HCT116 (cell line): ENCODE results near the gene USP3. TPM values are rescaled to one million over a fixed set of nuclear protein-coding genes. Genes with fewer than 3 reads are reported as not detected.

Experiments used
- ATAC-seq: fragments of 200-7000 bp; cut with Tn5 transposase; 2 replicates; pipeline ENCODE4 v1.9.1; 2020; ENCODE audit warnings: mild to moderate bottlenecking, moderate library complexity
- BruUV-seq: library from RNA; stranded (reverse); fragments of 400-500 nt; replicated peaks from 2 replicates; lab custom pipeline; 2021; lab: Mats Ljungman, UMichigan
- CTCF ChIA-PET: fragments of 300-600 bp; sonication (Branson Sonifier 250); formaldehyde crosslinking; loops from one replicate; lab custom pipeline; 2021; ENCODE audit warnings: antibody characterized with exemption; lab: Charles Lee
- POLR2A ChIA-PET: fragments of 300-600, 350-600 bp; sonication (Branson Sonifier 250); formaldehyde crosslinking; loops from one replicate; lab custom pipeline; 2021; ENCODE audit warnings: antibody characterized with exemption; lab: Charles Lee
- RAD21 ChIA-PET, 2 experiments: fragments of 300-600 bp; sonication (Branson Sonifier 250); formaldehyde crosslinking; loops; one replicate each; lab custom pipeline; 2023; ENCODE audit warnings: low total read pairs in 2 of 2; ENCODE audit not compliant: uncharacterized antibody in 2 of 2, unreplicated experiment in 2 of 2, low non-redundant PET in 1 of 2; lab: Charles Lee
- DNase-seq: peaks from one replicate; pipeline ENCODE4 v3.0.0-alpha.2; 2010; ENCODE audit warnings: low read depth, low spot score
- H2AFZ ChIP-seq: fragments of 200-600 bp; shearing (Covaris generic), sonication (generic); 2 replicates; pipeline ENCODE4 v1.6.1; 2017; ENCODE audit warnings: low read depth, mixed run types, mixed read lengths, antibody characterized with exemption, low read length; ENCODE audit not compliant: poor library complexity, severe bottlenecking
- H3K27ac ChIP-seq: 2 replicates; pipeline ENCODE4 v1.5.1; 2012; ENCODE audit warnings: low read depth, low read length
- H3K27me3 ChIP-seq: fragments of 200-600 bp; sonication (generic); 2 replicates; pipeline ENCODE4 v1.6.1; 2016; ENCODE audit warnings: mixed run types, low read length, mixed read lengths; ENCODE audit not compliant: insufficient read depth
- H3K36me3 ChIP-seq, 2 experiments: fragments of 200-500 bp in 1 of 2; fragments of 200-600 bp in 1 of 2; sonication (Bioruptor generic) in 1 of 2; sonication (generic) in 1 of 2; 2 replicates each; pipeline versions ENCODE4 v1.5.1 to v1.6.1; 2014 to 2016; ENCODE audit warnings: low read length in 2 of 2, inconsistent platforms in 1 of 2, mixed read lengths in 1 of 2, mixed run types in 1 of 2; ENCODE audit not compliant: insufficient read depth in 2 of 2, control insufficient read depth in 1 of 2
- H3K4me1 ChIP-seq, 2 experiments: fragments of 200-600 bp in 1 of 2; sonication (generic) in 1 of 2; 2 replicates each; pipeline versions ENCODE4 v1.5.1 to v1.6.1; 2012 to 2017; ENCODE audit warnings: low read length in 2 of 2, inconsistent platforms in 1 of 2, mild to moderate bottlenecking in 1 of 2, mixed read lengths in 1 of 2, mixed run types in 1 of 2, moderate library complexity in 1 of 2; ENCODE audit not compliant: insufficient read depth in 2 of 2, control insufficient read depth in 1 of 2
- H3K4me2 ChIP-seq: fragments of 200-600 bp; sonication (generic); 2 replicates; pipeline ENCODE4 v1.6.1; 2017; ENCODE audit warnings: mixed run types, low read length, mixed read lengths
- H3K4me3 ChIP-seq, 2 experiments: fragments of 200-600 bp in 1 of 2; sonication (generic) in 1 of 2; replicated peaks in 1 of 2; 2 replicates each; pipeline ENCODE4 v1.5.1; 2011 to 2016; ENCODE audit warnings: low read length in 2 of 2, control low read depth in 1 of 2, low read depth in 1 of 2, mild to moderate bottlenecking in 1 of 2, mixed read lengths in 1 of 2, mixed run types in 1 of 2
- H3K79me2 ChIP-seq: fragments of 200-600 bp; sonication (generic); 2 replicates; pipeline ENCODE4 v1.6.1; 2017; ENCODE audit warnings: mild to moderate bottlenecking, mixed run types, low read length, moderate library complexity, mixed read lengths; ENCODE audit not compliant: insufficient read depth
- H3K9ac ChIP-seq: fragments of 200-600 bp; sonication (generic); 2 replicates; pipeline ENCODE4 v1.6.1; 2016; ENCODE audit warnings: low read length, mixed read lengths
- H3K9me2 ChIP-seq: fragments of 200-600 bp; sonication (generic), shearing (Covaris generic); 2 replicates; pipeline ENCODE4 v1.6.1; 2017; ENCODE audit warnings: mixed run types, mild to moderate bottlenecking, moderate library complexity; ENCODE audit not compliant: insufficient read depth
- H3K9me3 ChIP-seq, 2 experiments: fragments of 200-500 bp in 1 of 2; fragments of 200-600 bp in 1 of 2; sonication (Bioruptor generic) in 1 of 2; sonication (generic) in 1 of 2; 2 replicates each; pipeline ENCODE4 v1.6.1; 2014 to 2017; ENCODE audit warnings: low read length in 2 of 2, mixed read lengths in 2 of 2, inconsistent platforms in 1 of 2, low read depth in 1 of 2, mild to moderate bottlenecking in 1 of 2, mixed run types in 1 of 2, moderate library complexity in 1 of 2; ENCODE audit not compliant: control insufficient read depth in 1 of 2, insufficient read depth in 1 of 2
- H4K20me1 ChIP-seq: fragments of 200-600 bp; sonication (generic), shearing (Covaris generic); 2 replicates; pipeline ENCODE4 v1.6.1; 2017; ENCODE audit warnings: mixed run types, mild to moderate bottlenecking, moderate library complexity; ENCODE audit not compliant: insufficient read depth
- CBX3 ChIP-seq: IDR thresholded peaks from 2 replicates; pipeline ENCODE4 v1.6.1; 2012; ENCODE audit warnings: low read depth
- CEBPB ChIP-seq: IDR thresholded peaks from 2 replicates; pipeline ENCODE4 v1.6.1; 2012; ENCODE audit warnings: low read depth
- EGR1 ChIP-seq: IDR thresholded peaks from 2 replicates; pipeline ENCODE4 v1.6.1; 2012; ENCODE audit warnings: low read depth
- EZH2 ChIP-seq: fragments of 200-600 bp; sonication (generic); IDR thresholded peaks from 2 replicates; pipeline ENCODE4 v1.6.1; 2017; ENCODE audit warnings: antibody characterized with exemption, mixed run types
- EZH2phosphoT487 ChIP-seq: fragments of 200-600 bp; IDR thresholded peaks from 2 replicates; pipeline ENCODE4 v1.6.1; 2018; ENCODE audit warnings: antibody characterized with exemption, borderline replicate concordance
- JUND ChIP-seq: IDR thresholded peaks from 2 replicates; pipeline ENCODE4 v1.6.1; 2012
- POLR2AphosphoS5 ChIP-seq: IDR thresholded peaks from 2 replicates; pipeline ENCODE4 v1.6.1; 2011; ENCODE audit warnings: mild to moderate bottlenecking, low read depth, low read length, moderate library complexity
- RAD21 ChIP-seq: IDR thresholded peaks from 2 replicates; pipeline ENCODE4 v1.6.1; 2012; ENCODE audit warnings: low read depth, mild to moderate bottlenecking
- SIN3A ChIP-seq: IDR thresholded peaks from 2 replicates; pipeline ENCODE4 v1.6.1; 2012; ENCODE audit warnings: low read depth
- TCF7L2 ChIP-seq: IDR thresholded peaks from 2 replicates; pipeline ENCODE4 v1.7.0; 2011; ENCODE audit warnings: borderline replicate concordance, inconsistent platforms; ENCODE audit not compliant: insufficient read depth, insufficient read length; ENCODE audit errors: extremely low read depth
- YY1 ChIP-seq: IDR thresholded peaks from 2 replicates; pipeline ENCODE4 v1.6.1; 2011; ENCODE audit warnings: low read length, low read depth, moderate library complexity, mild to moderate bottlenecking; ENCODE audit not compliant: insufficient replicate concordance; ENCODE audit errors: extremely low read depth
- ZNF274 ChIP-seq: fragments of 200-500 bp; sonication (Bioruptor generic); IDR thresholded peaks from 2 replicates; pipeline ENCODE4 v1.6.1; 2014; ENCODE audit warnings: mild to moderate bottlenecking, low read depth, low read length, inconsistent platforms
- intact Hi-C: fragments of 100-400 bp; cut with micrococcal nuclease; formaldehyde crosslinking; loops from 2 replicates; pipeline ENCODE4 v1.10.0; 2022
- total RNA-seq: library from RNA; stranded (reverse); gene quantifications from one replicate; pipeline ENCODE4 v1.2.1, GENCODE V29; 2021; ENCODE audit not compliant: unreplicated experiment

USP3 gene
- total RNA-seq, 1 experiment from 2014 or later = 61.6 TPM

GRCh38 chr15:63576441-63576840 is 72.0 kb downstream of the USP3 start:
- H3K9me2 ChIP-seq = no peaks in the 10 kb centered on the region
- no peaks in the 10 kb centered on the region for H3K4me1 ChIP-seq
- no peak overlapping the region for H3K27ac ChIP-seq
- H4K20me1 ChIP-seq = no peaks in the 10 kb centered on the region; the same call in 1 of the 2 replicates
- intact Hi-C loops = no loop called here
- ChIA-PET RAD21 (no interaction called here), POLR2A (no interaction called here), CTCF (no interaction called here)
- DNase-seq (no peak), ATAC-seq (no peak)
- no peak overlapping the region for H3K4me3 ChIP-seq
- no peaks in the 10 kb centered on the region for H3K9me3 ChIP-seq
- no peaks in the 10 kb centered on the region for H3K79me2 ChIP-seq
- no peaks in the 10 kb centered on the region for H3K27me3 ChIP-seq
- H3K9ac ChIP-seq = no peak overlapping the region
- H3K36me3 ChIP-seq = peaks cover 14 to 17% of the 10 kb centered on the region in 2 experiments
- TF ChIP-seq CEBPB (no peak), EZH2phosphoT487 (no peak), YY1 (no peak), RAD21 (no peak), ZNF274 (no peak), EZH2 (no peak), EGR1 (no peak), POLR2AphosphoS5 (no peak)
- TF ChIP-seq, all 23 proteins: peak for 0
- no peak overlapping the region for H3K4me2 ChIP-seq
- no peak overlapping the region for H2AFZ ChIP-seq
- no TSS peak for BruUV-seq

GRCh38 chr15:63582179-63582578 is 77.8 kb downstream of the USP3 start:
- CTCF ChIA-PET = no interaction called here
- no peak overlapping the region for H3K9ac ChIP-seq
- no peak for TF ChIP-seq TCF7L2
- TF ChIP-seq ZNF274 = no peak
- TF ChIP-seq CEBPB = no peak
- no peak for TF ChIP-seq SIN3A
- TF ChIP-seq CBX3 = no peak
- no peak for TF ChIP-seq RAD21
- TF ChIP-seq EGR1 = no peak
- TF ChIP-seq JUND = no peak
- TF ChIP-seq, all 23 proteins: peak for 0
- no peak overlapping the region for H3K4me3 ChIP-seq
- intact Hi-C loops = no loop called here
- H3K36me3 ChIP-seq = no peaks in the 10 kb centered on the region; a peak in 1 of 4 replicates
- no peak for DNase-seq
- H3K9me3 ChIP-seq = no peaks in the 10 kb centered on the region
- H4K20me1 ChIP-seq = no peaks in the 10 kb centered on the region
- H2AFZ ChIP-seq = no peak overlapping the region
- H3K4me1 ChIP-seq = no peaks in the 10 kb centered on the region
- ChIA-PET RAD21 (no interaction called here), POLR2A (no interaction called here)
- H3K27me3 ChIP-seq = no peaks in the 10 kb centered on the region
- H3K9me2 ChIP-seq = no peaks in the 10 kb centered on the region
- no peak overlapping the region for H3K27ac ChIP-seq
- H3K4me2 ChIP-seq = no peak overlapping the region
- BruUV-seq = no TSS peak
- no peaks in the 10 kb centered on the region for H3K79me2 ChIP-seq
- no peak for ATAC-seq
